IPS DF 6.9 (cell line): Measurements from ENCODE around the gene UBE2D2.

ENCODE experiments used
- DNase-seq: peaks from one replicate; pipeline ENCODE4 v3.0.0-alpha.2; 2013; ENCODE audit warnings: low read depth, low spot score
- H3K27ac ChIP-seq: one replicate; pipeline ENCODE4 v1.5.1; 2013; ENCODE audit warnings: low read length, control low read depth
- H3K27me3 ChIP-seq: 2 replicates; pipeline ENCODE4 v1.6.1; 2013; ENCODE audit warnings: mild to moderate bottlenecking, low read length; ENCODE audit not compliant: control insufficient read depth, insufficient read depth
- H3K36me3 ChIP-seq: 2 replicates; pipeline ENCODE4 v1.6.1; 2013; ENCODE audit warnings: low read length; ENCODE audit not compliant: control insufficient read depth, insufficient read depth
- H3K4me1 ChIP-seq: 2 replicates; pipeline ENCODE4 v1.6.1; 2013; ENCODE audit warnings: low read length; ENCODE audit not compliant: control insufficient read depth, insufficient read depth
- H3K4me3 ChIP-seq: 2 replicates; pipeline ENCODE4 v1.5.1; 2013; ENCODE audit warnings: mild to moderate bottlenecking, low read length
- H3K9me3 ChIP-seq: 2 replicates; pipeline ENCODE4 v1.6.1; 2013; ENCODE audit warnings: low read length, inconsistent platforms; ENCODE audit not compliant: control insufficient read depth, insufficient read depth
- WGBS: extraction: QIAGEN DNeasy Blood & Tissue Kit; methylation state at CpG from one replicate; pipeline ENCODE4 v1.1.7; 2013; ENCODE audit warnings: mixed read lengths, missing lambda C conversion rate; ENCODE audit not compliant: insufficient read length, insufficient coverage; 5-methylcytosine and 5-hydroxymethylcytosine counted together

The UBE2D2 gene

DNA sequence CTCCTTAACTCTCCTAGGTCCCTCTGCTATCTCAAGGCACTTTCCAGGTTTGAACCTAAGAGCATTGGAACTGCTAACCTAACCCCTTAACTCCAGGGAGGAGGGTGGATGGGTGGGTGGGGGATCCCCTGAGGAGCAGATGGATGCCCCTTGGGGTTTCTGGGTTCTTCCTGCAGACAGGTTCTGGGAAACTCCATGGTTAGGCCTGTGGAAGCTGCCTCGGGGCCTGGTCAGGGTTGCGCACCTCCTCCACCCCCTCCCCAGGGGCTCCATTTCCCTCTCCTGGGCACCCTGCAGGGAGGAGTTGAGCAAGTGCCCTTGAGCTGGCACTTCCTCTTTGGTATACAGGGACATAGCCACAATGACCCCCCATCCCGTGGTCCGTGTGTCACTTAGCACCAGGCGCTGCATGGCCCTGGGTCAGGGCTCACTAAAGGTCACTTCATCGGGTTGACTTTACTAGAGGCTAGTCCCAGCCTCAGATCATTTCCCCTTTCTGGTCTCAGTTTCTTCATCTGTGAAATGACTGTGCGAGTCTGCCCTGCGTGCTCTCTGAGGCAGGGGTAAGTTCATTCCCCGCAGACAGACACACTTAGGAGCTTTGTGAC lies 103.1 kb downstream of the UBE2D2 start:
- Histone ChIP-seq H3K27me3 (no peaks in the 10 kb centered on the region), H3K4me3 (no peak overlapping the region), H3K36me3 (no peaks in the 10 kb centered on the region), H3K27ac (no peak overlapping the region), H3K9me3 (no peaks in the 10 kb centered on the region), H3K4me1 (peaks cover 29% of the 10 kb centered on the region)
- no CpG with 5 or more reads among the region's 9 CpGs for WGBS
- no peak for DNase-seq

DNA sequence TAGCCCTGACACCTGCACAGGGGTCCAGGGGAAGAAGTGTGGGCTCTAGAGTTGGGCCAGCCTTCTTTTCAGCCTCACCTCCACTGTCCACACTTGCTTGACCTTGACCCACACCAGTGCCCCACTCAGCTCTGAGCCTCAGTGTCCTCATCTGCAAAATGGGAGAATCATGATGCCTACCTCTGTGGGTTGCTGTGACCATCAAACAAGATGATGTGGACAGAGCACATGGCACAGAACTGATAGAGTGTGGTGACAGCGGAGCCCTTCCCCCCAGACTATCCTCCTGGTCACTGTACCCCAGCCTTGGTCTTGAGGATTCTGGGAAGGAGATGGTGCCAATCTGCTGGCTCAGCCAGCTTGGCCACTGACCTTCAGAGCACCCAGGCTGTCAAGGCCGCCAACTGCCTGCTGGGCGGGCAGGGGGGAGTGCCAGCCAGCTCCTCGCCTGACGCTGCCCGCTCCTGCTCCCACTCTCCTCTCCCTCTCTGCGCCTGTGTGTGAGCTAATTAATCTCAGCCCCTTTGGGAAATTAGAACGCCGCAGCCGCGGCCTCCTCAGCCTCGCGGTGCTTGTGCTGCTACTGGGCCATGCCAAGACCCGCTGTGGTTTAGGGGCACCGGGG lies 103.7 kb downstream of the UBE2D2 start:
- WGBS, result no CpG with 5 or more reads among the region's 15 CpGs
- H3K4me3 ChIP-seq, result no peak overlapping the region
- no peak overlapping the region for H3K27ac ChIP-seq
- H3K9me3 ChIP-seq, result no peaks in the 10 kb centered on the region
- H3K36me3 ChIP-seq, result no peaks in the 10 kb centered on the region
- H3K4me1 ChIP-seq, result peaks cover 27% of the 10 kb centered on the region
- no peaks in the 10 kb centered on the region for H3K27me3 ChIP-seq
- DNase-seq, result no peak

- H3K27me3 ChIP-seq, result no peaks in the 10 kb centered on the region
- peaks cover 22% of the 10 kb centered on the region for H3K4me1 ChIP-seq
- no peaks in the 10 kb centered on the region for H3K9me3 ChIP-seq
- H3K4me3 ChIP-seq, result no peak overlapping the region
- 100% methylated on average over 1 of the region's 11 CpGs for WGBS
- no peak for DNase-seq
- H3K36me3 ChIP-seq, result no peaks in the 10 kb centered on the region
- no peak overlapping the region for H3K27ac ChIP-seq
Observed at GRCh38 chr5:139665626-139666025, 104.5 kb downstream of the UBE2D2 start.

- H3K4me1 ChIP-seq, result peaks cover 20% of the 10 kb centered on the region
- no peak overlapping the region for H3K27ac ChIP-seq
- no peaks in the 10 kb centered on the region for H3K27me3 ChIP-seq
- no peaks in the 10 kb centered on the region for H3K9me3 ChIP-seq
- no peak overlapping the region for H3K4me3 ChIP-seq
- WGBS, result no CpG with 5 or more reads among the region's 7 CpGs
- H3K36me3 ChIP-seq, result no peaks in the 10 kb centered on the region
- no peak for DNase-seq
Observed at GRCh38 chr5:139666551-139666950, 105.4 kb downstream of the UBE2D2 start.

GRCh38 chr5:139667001-139667729 lies 106.0 kb downstream of the UBE2D2 start:
- no peak overlapping the region for H3K4me3 ChIP-seq
- no CpG with 5 or more reads among the region's 2 CpGs for WGBS
- H3K36me3 ChIP-seq, result no peaks in the 10 kb centered on the region
- DNase-seq, result no peak
- H3K4me1 ChIP-seq, result peaks cover 20% of the 10 kb centered on the region
- H3K9me3 ChIP-seq, result no peaks in the 10 kb centered on the region
- H3K27ac ChIP-seq, result no peak overlapping the region
- no peaks in the 10 kb centered on the region for H3K27me3 ChIP-seq

DNA sequence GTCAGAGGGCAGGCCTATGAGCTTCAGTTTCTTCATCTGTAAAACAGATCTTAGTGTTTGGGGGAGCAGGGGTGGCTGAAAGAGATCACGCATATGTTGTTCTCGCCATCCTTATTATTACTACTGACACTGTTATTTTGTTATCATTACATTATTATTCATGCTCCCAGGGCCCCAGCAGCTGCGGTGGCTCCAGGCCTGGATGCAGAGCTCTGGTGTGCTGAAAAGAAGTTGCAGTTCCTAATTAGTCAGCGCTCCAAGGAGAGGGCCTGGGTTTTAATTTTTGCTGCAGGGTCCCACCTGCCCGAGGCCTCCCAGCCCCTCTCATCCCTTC lies 106.6 kb downstream of the UBE2D2 start:
- Histone ChIP-seq H3K27ac (no peak overlapping the region), H3K4me3 (no peak overlapping the region), H3K4me1 (peaks cover 20% of the 10 kb centered on the region), H3K9me3 (no peaks in the 10 kb centered on the region), H3K27me3 (no peaks in the 10 kb centered on the region), H3K36me3 (no peaks in the 10 kb centered on the region)
- WGBS, result no CpG with 5 or more reads among the region's 5 CpGs
- DNase-seq, result no peak

GRCh38 chr5:139668064-139668880 lies 107.1 kb downstream of the UBE2D2 start:
- no peaks in the 10 kb centered on the region for H3K27me3 ChIP-seq
- DNase-seq, result no peak
- no CpG with 5 or more reads among the region's 55 CpGs for WGBS
- no peak overlapping the region for H3K27ac ChIP-seq
- no peaks in the 10 kb centered on the region for H3K36me3 ChIP-seq
- H3K9me3 ChIP-seq, result no peaks in the 10 kb centered on the region
- H3K4me1 ChIP-seq, result peaks cover 19% of the 10 kb centered on the region
- no peak overlapping the region for H3K4me3 ChIP-seq

DNA sequence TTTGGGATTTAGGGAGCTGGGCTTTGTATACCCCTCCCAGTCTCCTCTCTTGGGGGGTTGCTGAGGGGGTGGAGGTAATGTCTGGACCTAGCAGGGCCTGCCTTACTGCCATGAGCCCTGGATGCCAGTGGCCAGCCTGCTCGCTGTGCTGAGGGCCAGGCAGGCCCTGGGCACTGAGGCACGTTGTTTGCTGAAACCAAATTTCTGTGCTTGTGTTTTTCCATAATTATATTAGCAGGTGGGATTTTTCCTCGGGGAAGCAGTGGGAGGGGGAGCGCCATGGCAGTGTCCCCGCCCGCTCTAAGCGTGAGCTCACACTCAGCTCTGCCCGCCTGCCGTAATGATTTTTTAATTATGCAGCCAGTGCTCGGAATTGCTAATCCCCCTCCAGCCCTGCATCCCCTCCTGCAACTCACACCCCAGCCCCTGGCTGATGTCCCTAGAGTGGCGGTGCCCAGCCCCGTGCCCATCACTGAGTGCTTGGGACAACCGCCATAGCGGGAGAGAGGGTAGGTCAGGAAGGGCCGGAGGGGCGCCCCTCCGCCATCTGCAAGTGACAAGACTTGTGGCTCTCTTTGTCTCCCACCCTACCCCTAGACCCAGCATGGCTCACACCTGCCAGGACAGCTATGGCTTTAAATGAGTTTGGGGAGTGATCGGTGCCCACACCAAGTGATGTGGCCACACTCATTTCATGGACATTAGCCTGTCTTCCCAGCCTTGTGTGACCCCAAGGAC lies 108.0 kb downstream of the UBE2D2 start:
- Histone ChIP-seq H3K4me1 (peaks cover 14% of the 10 kb centered on the region), H3K9me3 (no peaks in the 10 kb centered on the region), H3K4me3 (no peak overlapping the region), H3K36me3 (no peaks in the 10 kb centered on the region), H3K27ac (no peak overlapping the region), H3K27me3 (no peaks in the 10 kb centered on the region)
- no CpG with 5 or more reads among the region's 18 CpGs for WGBS
- no peak for DNase-seq

DNA sequence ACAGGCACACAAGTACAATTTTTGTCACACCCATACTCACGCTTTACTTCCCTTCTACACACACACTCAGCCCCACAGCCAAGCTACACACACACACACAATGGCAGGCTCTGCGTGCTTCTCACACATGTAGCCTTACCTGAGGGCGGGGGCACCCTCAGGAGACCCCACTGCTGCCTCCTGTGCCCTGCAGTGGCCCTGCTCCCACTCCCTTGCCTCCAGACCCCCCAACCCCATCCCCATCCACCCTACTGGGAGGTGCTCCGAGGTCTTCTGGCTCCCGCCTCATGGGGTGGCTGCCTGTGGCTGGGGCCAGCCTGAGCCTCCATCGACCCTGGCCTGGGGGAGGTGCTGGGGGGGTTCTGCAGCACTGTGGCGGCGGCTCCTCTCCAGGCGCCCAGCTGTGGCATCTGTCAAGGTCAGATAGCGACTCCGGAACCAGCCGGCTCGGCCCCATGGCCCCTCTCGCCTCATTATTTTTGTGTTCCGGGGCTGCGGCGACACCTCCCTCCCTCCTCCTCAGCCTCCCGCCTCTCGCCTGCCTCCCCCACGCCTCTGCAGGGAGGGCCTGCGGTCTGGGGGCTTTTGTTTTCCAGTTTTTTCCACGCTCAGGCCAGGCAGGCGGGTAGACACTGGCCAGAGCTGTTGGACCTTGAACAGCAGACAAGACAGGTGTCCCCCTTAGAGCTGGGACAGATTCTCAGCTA lies 108.7 kb downstream of the UBE2D2 start:
- no CpG with 5 or more reads among the region's 23 CpGs for WGBS
- H3K27ac ChIP-seq, result no peak overlapping the region
- no peaks in the 10 kb centered on the region for H3K27me3 ChIP-seq
- H3K4me1 ChIP-seq, result peaks cover 17% of the 10 kb centered on the region
- H3K36me3 ChIP-seq, result no peaks in the 10 kb centered on the region
- H3K4me3 ChIP-seq, result no peak overlapping the region
- H3K9me3 ChIP-seq, result no peaks in the 10 kb centered on the region
- DNase-seq, result no peak
